Activated gamma-delta T cell treated with Interleukin-2 at 50 U/mL for 16 hours (primary cell): ENCODE measurements around the gene TTBK1.
A peak's percentile ranks its signal among the peaks of the same experiment; 100 is the strongest.

ENCODE experiments used
- DNase-seq: peaks from one replicate; pipeline ENCODE4 v3.0.0-alpha.2; 2020

The TTBK1 gene

DNA sequence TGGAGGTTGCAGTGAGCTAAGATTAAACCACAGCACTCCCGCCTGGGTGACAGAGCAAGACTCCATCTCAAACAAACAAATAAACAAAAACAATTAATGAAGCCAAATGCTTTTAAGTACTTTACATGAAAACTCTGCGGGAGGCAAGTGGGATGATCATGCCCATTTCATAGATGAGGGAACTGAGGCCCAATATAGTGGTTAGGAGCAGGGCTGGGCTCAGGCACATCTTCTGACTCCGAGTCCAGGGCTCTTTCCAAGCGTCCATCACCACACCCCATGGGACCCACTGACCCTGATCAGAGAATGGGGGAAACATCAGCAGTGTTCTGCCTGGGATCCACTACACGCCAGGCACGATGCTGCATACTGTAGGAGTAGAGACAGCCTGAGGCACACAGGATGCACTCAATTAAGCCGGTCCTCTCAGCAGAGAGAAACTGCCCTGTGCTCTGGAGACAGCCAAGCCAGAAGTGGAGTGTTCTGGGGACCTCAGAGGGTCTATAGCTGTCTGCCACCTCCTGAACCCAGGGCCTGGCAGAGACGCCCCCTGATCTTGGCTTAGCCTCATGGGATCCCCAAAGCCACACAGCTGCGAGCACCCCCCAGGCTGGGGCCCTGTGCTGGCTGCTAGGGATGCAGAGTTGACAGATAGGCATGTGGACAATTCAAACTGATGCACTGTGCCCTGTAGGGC lies 13.5 kb downstream of the TTBK1 start:
- DNase-seq = no peak

DNA sequence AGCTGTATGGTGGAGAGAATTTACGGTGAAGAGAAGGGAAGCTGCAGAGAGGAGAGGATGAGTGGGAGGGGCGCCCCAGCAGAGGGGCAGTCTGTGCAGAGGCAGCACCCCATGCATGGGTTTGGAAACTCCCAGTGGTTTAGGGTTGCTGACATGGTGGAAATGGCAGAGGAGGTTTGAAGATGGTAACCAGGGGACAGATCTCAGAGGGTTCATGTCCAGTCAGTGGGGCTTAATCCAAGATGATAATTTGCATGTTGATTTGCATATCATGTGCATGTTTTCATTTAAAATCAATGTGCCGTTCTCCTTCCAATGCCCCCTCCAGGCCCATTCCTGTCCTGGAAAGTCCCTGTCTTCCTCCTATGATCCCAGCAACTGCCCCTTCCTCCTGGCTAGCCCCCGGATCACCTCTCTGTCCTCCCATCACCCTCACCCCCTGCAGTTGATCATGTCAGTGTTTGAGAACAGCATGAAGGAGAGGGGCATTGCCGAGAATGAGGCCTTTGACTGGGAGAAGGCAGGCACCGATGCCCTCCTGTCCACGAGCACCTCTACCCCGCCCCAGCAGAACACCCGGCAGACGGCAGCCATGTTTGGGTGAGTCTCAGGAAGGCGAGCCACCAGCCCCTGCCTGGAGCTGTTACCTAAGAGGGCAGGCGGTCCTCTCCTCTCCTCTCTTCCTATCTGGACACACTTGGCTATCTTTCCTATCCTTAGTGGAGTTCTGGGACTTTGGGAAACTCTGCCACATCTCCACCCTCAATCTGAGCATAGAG lies 14.3 kb downstream of the TTBK1 start:
- DNase-seq = no peak

DNA sequence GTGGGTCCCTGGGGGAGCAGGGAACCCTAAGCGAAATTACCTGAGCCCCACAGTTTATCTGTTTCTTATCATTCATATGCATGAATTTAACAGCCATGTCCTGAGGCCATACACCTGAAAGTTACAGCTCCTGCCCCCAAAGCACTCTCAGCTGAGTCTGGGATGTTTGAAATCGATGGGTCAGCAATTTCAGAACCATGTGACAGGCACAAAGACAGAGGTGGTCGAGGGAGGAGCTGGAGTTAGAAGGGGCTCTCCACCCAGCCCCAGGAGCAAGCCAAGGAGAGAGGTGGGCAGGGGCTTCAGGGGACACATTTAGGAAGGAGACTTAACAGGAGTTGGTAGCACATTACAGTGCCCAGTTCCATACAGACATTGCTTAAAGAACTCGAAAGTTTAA lies 14.9 kb downstream of the TTBK1 start:
- DNase-seq = no peak

DNA sequence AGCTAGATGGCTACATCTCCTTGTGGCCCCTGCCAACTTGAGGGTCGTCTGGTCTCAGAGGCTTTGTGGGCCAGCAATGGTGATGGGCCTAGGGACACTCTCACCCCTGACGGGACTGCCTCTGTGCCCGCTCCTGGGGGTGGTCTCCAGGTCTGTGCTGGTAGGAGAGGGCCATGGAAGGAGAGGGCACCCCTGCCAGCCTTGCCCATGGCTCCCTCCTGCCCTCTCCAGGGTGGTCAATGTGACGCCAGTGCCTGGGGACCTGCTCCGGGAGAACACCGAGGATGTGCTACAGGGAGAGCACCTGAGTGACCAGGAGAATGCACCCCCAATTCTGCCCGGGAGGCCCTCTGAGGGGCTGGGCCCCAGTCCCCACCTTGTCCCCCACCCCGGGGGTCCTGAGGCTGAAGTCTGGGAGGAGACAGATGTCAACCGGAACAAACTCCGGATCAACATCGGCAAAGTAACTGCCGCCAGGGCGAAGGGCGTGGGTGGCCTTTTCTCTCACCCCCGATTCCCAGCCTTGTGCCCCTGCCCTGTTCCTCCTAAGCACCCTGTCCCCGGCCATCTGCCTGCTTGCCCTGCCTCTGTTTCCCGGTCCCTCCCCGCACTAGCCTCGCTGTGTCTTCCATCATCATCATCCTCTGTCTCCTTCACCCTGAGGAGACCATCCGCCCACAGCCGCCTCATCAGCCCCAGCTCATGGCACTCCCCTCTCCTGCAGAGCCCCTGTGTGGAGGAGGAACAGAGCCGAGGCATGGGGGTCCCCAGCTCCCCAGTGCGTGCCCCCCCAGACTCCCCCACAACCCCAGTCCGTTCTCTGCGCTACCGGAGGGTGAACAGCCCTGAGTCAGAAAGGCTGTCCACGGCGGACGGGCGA lies 15.8 kb downstream of the TTBK1 start:
- no peak for DNase-seq

DNA sequence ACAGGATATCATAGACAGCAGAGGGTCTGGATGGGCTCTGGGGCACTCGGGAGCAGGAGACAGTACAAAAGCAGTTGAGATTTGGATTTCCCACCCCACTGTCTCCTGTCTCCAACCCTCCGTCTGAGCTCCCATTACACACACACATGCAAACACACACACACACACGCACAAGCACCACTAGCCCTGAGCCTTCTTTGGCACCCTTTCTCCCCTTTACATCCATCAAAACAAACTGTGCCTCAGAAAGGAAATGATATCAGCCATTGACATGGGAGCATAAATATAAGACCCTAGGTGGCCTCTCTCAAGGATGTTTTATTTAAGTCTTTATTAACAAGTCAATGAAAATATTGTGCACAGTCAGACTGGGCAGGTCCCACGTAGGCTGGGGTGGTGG lies 17.5 kb downstream of the TTBK1 start:
- DNase-seq = no peak

DNA sequence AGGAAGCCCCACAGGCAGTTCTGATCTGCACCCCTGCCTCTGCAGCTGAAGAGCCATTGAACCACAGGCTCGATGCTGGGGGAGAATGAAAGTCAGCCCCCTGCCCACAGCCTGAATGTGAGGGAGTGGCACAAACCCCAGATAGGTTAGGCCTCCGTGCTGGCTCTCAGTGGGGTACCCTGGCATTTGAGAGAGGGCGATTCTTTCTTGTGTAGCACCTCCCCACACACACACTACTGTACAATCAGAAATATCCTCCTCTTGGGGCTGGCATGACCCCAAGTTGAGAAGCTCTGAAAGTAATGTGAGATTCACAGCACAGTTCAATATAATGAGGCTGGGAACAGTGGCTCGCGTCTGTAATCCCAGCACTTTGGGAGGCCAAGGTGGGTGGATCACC lies 17.9 kb downstream of the TTBK1 start:
- no peak for DNase-seq

DNA sequence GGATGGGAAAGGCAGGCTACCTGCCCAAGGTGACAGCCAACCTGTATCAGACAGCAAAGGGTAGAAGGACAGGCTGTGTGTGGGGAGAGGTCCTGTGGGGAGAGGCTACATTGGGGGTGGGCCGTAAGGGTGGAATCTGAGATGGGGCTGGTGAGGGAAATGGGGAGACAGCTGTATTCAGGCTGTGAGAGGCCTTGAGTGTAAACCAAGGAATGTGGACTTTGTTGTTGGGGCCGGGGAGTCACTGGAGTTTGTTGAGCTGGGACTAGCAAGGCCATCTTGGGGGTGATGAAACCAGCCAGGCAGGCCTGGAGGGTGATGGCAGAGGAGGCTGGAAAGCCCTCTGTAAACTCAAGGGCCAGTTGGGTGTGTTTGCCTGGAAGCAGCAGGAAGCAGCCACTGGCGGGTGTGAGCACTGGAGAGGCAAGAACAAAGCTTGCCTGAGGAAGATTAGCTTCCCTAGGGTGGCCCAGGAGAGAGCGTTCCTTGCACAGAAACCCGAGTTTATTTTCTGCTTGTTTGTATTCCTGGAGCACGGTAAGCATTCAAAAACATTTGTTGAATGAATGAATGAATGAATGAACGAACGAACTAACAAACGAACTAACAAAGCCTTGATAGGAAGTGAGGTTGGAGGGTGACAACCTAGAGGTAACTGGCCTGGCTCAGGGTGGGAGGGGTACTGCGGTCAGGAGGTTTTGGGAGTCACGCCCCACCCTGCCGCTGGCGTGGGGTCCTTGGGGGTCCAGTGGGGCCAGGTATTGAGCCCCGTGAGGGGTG lies 18.9 kb downstream of the TTBK1 start:
- DNase-seq = no peak

DNA sequence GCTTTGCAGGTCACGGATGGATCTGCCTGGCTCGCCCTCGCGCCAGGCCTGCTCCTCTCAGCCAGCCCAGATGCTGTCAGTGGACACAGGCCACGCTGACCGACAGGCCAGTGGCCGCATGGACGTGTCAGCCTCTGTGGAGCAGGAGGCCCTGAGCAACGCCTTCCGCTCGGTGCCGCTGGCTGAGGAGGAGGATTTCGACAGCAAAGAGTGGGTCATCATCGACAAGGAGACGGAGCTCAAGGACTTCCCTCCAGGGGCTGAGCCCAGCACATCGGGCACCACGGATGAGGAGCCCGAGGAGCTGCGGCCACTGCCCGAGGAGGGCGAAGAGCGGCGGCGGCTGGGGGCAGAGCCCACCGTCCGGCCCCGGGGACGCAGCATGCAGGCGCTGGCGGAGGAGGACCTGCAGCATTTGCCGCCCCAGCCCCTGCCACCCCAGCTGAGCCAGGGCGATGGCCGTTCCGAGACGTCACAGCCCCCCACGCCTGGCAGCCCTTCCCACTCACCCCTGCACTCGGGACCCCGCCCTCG lies 19.6 kb downstream of the TTBK1 start:
- DNase-seq = no peak

DNA sequence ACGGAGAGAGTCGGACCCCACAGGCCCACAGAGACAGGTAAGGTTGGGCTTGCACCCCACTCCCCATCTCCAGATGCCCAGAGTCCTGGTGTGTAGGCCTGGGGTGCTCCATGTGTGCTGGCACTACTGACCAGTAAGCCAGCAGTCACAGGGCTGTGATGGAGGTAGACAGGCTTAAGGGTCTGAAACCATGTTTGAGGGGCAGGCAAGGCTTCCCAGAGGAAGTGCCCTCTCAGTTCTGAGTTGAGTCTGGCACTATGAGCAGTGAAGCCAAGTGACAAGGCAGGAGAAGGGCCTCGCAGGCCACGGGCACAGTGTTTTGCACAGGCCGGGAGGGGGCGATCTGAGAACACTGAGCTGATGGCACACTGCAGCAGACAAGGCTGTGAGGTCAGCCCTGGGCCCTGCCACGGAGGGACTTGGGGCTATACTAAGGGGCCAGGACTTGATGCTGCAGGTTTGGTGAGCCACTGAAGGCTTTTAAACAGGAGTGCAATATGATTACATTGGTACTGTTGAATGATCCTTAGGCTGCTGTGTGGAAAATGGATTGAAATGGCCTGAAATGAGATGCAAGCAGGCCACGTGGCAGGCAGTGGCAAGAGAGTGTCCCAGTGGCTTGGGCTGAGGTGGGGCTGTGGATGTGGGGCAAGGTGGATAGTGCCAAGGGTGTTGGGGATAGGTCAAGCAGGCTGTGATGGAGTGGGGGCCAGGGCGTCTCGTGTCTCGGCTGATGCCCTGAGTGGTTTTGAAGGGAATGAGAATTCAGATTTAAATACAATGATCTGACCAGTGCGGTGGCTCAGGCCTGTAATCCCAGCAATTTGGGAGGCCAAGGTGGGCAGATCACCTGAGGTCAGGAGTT lies 20.3 kb downstream of the TTBK1 start:
- DNase-seq = peak; percentile 73

DNA sequence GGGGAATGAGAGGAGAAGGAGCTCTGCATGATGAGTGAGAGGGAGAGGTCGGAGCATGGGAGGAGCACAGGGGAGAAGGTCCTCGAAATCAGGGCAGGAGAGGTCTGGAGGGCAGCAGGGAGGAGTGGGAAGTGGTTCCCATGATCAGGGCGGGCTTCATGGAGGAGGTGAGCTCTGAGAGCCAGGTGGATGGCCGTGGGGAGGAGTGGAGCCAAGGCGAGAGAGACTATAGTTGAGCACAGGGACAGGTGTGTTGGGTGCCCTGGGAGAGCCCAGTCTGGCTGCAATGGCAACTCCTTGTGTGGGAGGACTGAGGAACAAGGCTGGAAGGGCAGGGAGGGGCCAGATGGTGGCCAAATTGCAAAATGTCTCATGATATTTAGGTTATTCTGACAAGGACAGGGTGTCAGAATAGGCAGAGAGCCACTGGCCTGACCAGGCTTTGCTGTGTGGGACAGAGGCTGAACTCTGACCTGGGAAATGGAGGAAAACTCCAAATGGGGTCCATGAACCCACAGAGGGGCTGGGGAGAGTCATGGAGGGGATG lies 21.4 kb downstream of the TTBK1 start:
- no peak for DNase-seq

DNA sequence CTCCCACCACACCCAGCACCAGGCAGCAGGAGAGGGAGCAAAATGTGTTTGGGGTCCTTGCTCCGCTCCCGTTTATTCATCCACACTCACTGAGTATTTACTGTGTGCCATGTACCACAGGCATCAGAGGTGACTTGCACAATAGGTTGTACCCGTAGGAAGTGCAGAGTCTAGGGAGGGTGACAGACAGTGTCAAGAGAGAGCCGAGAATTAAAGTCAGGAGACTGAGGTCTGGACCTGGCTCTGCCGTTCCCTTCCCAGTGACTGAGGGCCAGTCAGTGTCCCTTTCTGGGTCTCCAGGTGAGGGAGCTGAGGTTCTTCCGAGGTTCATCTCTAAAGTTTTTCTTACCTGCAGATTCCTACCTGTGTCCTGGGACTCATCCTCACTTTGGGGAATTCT lies 22.3 kb downstream of the TTBK1 start:
- no peak for DNase-seq

DNA sequence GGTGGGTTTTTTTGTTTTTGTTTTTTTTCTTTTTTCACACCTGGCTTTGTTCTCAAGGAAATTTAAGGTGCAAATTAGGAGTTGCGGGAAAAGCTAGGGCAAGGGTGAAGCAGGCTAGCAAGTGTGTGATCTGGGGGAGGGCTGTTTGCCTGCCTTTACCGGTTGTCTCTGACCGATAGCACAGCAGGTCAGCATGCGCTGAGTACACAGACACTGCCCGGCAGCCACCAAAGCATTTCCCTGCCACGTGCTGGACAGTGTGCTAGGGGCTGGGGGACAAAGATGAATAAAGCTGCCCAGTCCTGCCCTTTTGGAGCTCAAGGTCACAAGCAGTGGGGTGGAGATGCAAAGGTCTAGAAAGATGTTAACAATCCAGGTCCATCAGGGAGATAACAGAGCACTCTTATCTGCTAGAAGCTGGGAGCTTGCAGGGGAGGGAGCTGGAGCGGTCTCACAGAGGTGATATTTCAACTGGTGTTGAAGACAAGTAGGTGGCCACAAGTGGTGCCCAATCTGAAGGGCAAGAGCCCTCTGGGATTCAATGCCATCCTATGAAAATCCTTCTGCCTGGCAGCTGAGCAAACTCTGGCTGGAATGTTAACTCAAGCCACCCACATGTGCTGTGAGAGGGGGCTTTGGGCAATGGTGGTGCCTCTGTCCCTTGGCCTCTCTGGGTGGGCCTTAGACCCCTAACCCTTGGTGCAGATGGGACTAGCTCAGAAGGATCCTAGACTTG lies 24.5 kb downstream of the TTBK1 start:
- no peak for DNase-seq

DNA sequence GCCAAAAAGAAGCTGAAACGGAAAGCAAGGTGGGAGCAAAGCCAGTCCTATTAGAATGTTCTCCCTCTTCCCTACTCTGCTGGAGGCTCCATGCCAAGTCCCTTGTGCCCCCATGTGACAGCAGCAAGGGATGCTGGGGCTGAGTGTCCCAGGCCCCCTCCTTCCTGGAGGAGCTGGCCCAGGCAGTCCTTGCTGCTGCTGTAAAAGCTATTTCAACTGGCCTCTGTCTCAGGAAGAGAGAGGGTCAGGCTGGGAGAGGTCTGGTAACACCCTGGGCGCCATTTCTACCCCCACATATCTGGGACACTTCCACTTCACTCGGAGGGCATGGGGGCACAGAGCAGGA lies 25.0 kb downstream of the TTBK1 start:
- no peak for DNase-seq

DNA sequence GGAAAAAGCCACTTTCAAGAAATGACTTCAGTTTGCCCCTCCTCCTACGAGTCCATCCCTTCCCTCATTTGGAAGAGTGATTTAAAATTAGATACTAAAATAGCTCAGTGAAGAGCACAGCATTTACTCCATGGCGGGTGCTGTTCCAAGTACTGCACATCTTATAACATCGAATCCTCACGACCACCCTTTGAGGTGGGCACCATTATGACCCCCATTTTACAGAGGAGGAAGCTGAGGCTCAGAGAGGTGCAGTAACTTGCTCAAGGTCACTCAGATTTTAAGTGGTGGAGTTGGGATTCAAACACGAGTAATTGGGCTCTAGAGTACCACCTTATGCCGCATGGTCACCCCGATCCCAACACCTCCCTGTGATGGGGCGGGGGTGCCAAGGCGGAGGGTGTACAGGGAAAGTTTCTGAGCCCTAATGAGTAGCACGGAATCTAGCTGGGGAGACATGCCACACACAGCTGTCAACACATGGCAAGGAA lies 25.5 kb downstream of the TTBK1 start:
- no peak for DNase-seq

DNA sequence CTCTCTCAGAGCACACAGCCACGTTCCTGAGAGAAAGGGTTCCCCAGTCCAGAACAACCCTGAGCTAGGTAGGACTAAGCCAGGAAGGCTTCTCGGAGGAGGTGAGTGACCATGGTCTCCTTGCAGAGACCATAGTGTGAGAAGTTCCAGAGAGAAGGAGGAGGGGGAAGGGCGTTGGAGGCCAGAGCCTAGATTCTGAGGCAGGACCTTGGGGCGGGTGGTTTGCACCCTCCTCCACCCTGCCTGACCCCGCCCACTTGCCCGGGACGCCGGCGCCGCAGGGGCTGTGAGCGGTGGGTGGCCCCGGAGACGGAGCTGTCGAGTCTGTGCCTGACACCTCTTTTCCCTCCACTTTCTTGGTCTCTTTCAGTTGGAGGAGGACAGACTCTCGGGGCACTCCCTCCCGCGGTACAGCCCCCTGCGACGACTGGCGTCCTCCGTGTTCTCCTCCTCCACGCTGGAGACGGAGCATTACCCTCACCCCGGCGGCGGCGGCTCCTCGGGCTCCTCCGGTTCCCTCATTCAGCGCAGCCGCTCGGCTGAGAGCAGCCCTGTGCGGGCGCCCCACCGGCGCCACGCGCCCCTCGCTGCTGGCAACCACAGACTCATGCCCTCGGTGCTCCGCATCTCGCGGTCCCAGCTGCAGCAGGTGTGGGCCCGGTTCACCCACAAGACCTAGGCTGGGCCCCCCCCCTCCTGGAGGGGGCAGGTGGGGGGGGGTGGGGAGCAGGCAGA lies 26.2 kb downstream of the TTBK1 start:
- peak; percentile 32 for DNase-seq

DNA sequence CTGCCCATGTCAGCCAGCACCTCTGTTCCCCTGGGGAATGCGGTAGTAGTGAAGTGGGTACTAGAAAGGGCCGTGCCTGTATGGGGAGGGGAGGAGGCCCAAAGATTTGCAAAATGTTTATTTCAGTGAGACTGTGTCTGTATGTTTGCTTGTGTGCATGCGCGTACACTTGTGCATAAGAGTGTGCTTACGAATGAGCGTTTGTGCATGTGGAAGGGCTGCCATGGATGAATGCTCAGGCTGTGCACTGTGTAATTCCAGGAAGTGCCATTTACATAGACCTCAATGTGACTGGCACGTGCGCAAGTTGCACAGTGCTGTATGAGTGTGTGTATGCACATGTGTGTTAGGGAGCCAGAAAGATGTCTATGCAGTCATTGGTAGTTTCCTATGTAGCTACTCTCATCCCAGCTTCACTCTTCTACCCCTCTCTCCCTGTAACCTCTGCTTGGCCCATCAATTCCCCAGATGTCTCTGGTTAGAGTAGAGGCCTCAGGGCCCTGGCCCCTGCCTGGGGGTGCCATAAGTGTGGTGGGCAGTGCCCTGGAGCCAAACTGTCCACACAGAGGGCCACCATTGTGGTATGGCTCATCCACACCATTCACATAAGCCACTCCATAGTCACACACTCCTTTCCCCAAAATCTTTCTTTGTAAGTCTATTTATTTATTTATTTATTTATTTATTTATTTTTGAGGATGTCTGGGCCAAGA lies 28.0 kb downstream of the TTBK1 start:
- no peak for DNase-seq

DNA sequence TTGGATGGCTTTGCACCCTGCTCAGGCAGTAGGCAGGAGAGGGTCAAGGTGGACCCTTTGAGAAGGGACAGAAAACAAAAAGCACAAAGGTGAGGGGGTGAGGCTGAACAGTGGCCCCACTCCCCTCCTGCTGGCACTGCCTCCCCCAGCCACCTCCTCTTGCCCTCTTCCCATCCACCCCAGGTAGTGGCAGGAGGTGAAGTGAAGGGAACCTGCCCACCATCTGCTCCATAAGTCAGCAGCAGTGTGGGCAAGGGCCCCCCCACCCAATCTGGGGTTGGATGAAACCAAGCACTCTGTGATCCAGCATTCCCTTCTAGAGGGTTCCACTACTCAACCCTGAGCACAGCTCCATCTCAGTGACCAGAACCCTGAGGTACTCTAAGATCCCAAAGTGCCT lies 28.7 kb downstream of the TTBK1 start:
- no peak for DNase-seq

DNA sequence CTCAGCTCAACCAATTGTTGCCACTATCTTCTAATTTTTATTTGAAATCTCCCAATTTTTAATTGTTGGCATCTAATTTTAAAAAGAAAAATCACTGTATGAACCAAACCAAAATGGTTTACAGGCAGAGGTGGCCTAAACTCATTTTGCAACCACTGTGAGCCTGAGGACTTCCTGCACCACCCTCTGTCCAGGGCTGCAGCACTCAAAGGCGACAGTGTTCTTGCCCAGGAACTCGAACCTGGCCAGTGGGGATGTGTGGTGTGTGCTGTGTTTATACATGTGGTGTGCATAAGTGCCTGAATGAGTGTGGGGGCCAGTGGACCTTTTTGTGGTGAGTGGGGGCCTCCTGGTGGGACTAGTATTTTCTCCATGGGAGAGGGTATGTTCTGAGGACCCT lies 30.4 kb downstream of the TTBK1 start:
- no peak for DNase-seq
